NT2/D1 (cell line): Measurements from ENCODE around the gene MORN1.

Source experiments
- SUZ12 ChIP-seq: IDR thresholded peaks from 2 replicates; pipeline ENCODE4 v1.6.1; 2011; ENCODE audit not compliant: insufficient read length, insufficient read depth; ENCODE audit errors: extremely low read depth
- YY1 ChIP-seq: IDR thresholded peaks from 2 replicates; pipeline ENCODE4 v1.6.1; 2011; ENCODE audit not compliant: insufficient read length, insufficient read depth
- ZNF274 ChIP-seq: IDR thresholded peaks from 2 replicates; pipeline ENCODE4 v1.6.1; 2011; ENCODE audit warnings: mild to moderate bottlenecking, low read depth, low read length

GRCh38 chr1:2304282-2304681, 87.1 kb downstream of the MORN1 start:
- TF ChIP-seq ZNF274: no peak
- TF ChIP-seq SUZ12: no peak
- no peak for TF ChIP-seq YY1
